ENCODE data around the gene ATG10.
"Not testable (repeated sequence)": the region's sequence is repeated elsewhere in the genome, so short reads cannot be mapped to it uniquely, and the experiment has no call there.

The ATG10 gene

DNA sequence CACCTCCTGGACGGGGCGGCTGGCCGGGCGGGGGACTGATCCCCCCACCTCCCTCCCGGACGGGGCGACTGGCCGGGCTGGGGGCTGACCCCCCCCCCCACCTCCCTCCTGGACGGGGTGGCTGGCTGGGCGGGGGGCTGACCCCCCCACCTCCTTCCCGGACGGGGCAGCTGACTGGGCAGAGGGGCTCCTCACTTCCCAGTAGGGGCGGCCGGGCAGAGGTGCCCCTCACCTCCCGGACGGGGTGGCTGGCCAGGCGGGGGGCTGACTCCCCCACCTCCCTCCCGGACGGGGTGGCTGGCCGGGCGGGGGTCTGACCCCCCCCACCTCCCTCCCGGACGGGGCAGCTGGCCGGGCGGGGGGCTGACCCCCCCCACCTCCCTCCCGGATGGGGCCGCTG, 11.3 kb downstream of the ATG10 start:
- not testable (repeated sequence) for DNase-seq

DNA sequence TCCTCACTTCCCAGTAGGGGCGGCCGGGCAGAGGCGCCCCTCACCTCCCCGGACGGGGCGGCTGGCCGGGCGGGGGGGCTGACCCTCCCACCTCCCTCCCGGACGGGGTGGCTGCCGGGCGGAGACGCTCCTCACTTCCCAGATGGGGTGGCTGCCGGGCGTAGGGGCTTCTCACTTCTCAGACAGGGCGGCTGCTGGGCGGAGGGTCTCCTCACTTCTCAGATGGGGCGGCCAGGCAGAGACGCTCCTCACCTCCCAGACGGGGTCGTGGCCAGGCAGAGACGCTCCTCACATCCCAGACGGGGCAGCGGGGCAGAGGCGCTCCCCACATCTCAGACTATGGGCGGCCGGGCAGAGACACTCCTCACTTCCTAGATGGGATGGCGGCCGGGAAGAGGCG, 11.7 kb downstream of the ATG10 start:
- not testable (repeated sequence) for DNase-seq

DNA sequence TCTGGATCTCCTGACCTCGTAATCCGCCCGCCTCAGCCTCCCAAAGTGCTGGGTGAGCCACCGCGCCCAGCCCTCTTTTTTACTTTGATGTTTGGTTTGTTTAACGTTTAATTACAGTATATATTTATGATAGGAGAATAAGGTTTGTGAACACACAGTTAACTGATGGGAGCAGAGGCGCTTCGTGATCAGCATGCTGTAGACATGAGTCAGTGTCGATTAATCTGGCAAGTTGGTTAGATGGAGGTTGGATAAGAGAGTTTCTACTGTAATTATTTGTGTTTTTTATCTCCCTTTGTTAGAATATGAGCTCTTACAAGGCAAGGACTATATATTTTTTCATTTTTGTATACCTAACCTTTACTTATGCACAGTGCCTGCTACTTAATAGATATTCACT, 14.3 kb downstream of the ATG10 start:
- no peak for DNase-seq

DNA sequence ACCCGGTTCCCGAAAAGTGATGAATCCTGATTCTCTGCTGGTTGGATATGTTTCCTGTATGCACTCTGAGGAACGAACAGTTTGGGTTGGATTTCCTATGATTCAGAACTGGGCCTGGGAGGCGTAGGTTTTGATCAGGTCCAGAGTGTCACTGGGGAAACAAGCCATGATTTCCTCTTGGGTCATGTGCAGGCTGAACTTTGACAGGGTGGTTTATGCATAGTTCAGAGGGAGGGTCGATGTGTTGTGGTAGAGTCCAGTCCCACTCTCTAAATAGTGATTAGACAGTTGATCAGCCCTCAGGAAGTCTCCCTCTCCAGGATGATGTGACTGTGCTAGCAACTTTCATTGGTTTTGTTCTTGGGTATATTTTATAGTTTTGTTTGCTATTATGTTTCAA, 17.4 kb downstream of the ATG10 start:
- no peak for DNase-seq

DNA sequence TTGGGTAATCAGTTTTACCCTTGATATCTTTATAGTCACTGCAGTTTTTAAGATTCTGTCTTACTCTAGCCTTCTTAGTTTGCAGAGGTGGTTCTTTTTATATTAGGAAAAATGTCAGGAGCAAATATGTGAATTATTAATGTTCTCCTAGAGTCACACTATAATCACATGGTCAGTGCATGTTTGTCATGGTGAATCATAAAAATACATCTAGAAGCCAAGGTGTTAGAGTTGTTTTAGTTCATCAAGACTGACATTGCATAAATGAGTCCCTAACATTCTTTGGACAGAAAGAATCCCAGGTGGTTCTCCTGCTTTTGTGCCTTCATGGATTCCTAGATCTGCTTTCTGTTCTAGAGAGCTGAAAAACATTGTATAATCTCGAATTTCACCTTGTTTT, 22.9 kb downstream of the ATG10 start:
- DNase-seq, result no peak

- no peak for DNase-seq
Observed at GRCh38 chr5:81995407-81995806, 23.6 kb downstream of the ATG10 start.

DNA sequence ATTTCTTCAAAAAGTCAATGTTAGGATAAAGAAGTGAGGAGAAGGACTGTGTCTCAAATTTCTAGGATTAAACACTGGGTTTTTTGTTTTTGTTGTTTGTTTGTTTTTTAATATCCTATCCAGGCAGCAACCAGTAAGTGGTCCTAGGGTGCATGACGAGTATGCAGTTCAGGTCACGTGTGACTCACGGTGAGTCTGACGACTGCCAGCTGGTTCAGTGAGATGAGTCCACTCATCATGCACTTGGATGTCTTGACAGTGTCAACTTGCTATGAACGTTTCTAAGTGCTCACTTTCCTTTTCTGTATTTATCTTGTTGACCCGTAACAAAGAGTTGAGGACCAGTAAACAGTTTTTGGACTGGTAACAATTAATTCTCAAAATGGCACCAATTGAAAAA, 32.7 kb downstream of the ATG10 start:
- no peak for DNase-seq

DNA sequence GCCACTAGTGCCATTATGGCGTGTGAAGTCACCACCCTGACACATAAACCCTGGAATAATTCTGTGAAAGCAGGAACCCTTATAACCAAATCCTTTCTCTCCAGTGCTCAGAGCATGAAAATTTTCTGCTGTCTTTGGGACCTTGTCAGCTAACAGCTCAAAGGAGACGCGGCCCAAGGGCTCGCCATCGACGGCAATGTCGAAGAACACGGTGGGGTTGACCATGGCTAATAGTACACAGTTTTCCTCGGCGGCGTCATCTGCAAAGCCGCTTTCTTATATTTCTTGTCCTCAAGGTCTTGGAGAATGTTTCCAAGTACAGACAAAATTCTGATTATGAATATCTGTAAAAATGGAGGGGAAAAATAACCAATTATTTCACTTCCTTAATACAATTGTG, 38.0 kb downstream of the ATG10 start:
- DNase-seq, result not testable (repeated sequence)

GRCh38 chr5:82010696-82011095, 38.9 kb downstream of the ATG10 start:
- DNase-seq, result no peak

DNA sequence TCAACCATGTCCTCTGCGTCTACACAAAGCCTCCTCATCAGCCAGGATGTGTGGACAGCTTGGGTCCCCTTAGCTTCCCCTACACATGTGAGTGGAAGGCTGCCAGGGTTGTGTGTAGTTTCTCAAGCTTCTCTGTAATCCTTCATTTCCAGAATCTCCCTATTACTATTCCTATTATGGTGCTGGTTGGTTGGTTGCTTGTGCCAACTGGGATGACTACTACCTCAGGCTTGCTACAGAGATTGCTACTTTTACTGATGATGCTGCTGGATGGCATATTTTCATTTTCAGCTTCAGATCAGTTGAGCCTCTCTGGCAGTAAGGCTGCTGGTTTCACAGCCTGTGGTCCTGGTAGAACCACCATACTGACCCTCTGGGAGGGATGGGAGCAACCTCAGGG, 39.9 kb downstream of the ATG10 start:
- DNase-seq, result no peak

- DNase-seq, result not testable (repeated sequence)
Observed at GRCh38 chr5:82014644-82015043, 42.8 kb downstream of the ATG10 start.

DNA sequence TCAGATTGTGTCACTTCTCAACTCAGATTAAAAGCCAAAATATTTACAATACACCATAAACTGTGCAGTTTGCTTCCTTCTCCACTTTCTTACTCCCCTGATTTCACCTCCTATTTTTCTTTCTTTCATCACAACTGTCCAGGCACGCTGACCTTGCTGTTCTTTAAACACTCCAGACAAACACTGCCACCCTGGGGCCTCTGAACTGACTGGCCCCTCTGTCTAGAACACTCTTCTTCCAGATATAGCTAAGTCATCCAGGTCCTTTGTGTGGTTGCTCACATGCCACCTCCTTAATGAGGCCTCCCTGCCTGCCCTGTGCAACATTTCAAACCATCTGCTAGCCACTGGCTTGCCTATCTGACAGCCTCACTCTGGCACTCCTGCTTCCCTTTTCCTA, 46.6 kb downstream of the ATG10 start:
- no peak for DNase-seq

- DNase-seq, result no peak
Observed at GRCh38 chr5:82019342-82020138, 47.7 kb downstream of the ATG10 start.

GRCh38 chr5:82022499-82022898, 50.7 kb downstream of the ATG10 start:
- no peak for DNase-seq

- DNase-seq, result no peak
Observed at GRCh38 chr5:82023644-82024043, 51.8 kb downstream of the ATG10 start.

DNA sequence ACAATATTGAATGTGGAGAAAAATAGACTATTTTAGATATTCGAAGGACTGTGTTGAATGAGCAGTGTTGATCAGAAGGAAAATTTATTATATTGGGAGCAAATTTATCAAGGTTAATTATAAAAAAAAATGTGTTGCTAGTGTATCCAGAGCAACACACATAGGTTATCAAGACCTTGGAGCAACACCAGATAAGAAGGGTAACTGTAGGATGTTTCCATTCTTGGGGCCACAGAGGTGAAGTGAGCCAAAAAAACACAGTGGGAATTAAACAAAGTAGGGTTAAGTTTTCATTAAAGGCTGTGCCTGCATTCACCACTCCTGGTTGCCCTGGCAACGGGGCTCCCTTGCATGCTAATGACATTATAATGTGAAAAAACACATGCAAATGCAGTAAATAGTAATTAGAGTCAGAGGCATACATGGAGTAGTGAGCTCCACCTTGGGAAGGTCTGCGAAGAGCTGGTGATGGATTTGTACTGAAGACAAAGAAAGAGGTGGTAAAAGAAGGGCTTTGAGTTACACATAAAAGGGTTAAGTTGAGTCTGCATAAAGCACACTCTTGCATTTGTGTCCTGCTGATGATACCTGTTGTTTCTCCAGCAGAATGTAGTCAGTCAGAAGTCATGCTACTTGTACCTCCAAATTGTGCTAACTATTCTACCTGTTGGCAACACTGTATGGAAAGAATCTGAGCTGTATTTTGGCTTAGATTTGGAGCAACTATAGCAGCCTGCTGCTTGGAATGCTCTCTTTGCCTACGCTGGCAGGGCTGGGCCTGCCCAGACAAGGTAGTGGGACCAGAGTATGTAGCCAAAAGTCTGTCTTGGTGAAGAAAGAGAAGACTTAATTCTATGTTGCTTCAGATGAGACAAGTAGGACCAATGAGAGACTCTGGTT, 59.6 kb downstream of the ATG10 start:
- no peak for DNase-seq

GRCh38 chr5:82042894-82043293, 71.1 kb downstream of the ATG10 start:
- DNase-seq, result not testable (repeated sequence)

DNA sequence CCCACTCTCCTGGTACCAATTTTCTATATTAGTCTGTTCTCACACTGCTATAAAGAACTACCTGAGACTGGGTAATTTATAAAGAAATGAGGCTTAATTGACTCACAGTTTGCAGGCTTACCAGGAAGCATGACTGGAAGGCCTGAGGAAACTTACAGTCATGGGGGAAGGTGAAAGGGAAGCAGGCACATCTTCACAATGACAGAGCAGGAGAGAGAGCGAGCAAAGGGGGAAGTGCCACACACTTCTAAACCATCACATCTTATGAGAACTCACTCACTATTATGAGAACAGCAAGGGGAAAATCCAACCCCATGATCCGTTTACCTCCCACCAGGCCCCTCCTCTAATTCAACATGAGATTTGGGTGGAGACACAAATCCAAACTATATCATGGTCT, 72.2 kb downstream of the ATG10 start:
- DNase-seq, result no peak

DNA sequence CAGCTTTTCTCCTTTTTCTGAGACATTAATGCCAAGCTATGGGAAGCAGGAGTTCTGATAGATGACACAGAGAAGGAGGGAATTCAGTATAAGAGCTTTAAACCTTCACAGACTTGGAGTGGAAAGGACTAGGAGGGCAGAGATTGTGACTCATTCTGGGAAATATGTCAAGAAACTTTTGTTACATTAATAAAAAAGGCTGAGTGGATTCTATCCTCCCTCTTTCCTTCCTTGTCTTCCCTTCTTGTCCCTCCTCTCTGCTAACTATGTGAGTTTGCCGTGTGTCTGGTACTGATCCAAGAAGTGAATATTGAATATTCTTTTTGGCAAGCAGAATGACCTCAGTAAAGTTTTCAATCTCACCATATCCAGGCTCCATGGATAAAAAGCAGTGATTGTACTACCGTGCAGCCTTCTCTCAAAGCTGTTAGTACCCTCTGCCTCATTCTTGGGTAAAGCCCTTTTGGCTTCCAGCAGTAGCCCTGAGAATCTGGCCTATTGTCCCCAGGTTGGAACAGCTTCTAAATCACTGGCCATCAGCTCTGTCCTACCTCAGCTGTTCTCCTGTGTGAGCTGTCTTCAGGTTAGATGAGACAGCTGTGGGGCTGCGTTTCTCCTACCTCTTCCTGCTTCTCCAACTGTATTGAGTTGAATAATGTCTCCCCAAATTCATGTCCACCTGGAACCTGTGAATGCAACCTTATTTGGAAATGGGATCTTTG, 73.9 kb downstream of the ATG10 start:
- DNase-seq, result no peak

- DNase-seq, result no peak
Observed at GRCh38 chr5:82046276-82046647, 74.4 kb downstream of the ATG10 start.

GRCh38 chr5:82050955-82051354, 79.1 kb downstream of the ATG10 start:
- DNase-seq, result no peak

GRCh38 chr5:82054004-82054710, 82.3 kb downstream of the ATG10 start:
- DNase-seq, result no peak

GRCh38 chr5:82057051-82057450, 85.2 kb downstream of the ATG10 start:
- no peak for DNase-seq

Measured in stimulated activated CD4-positive, alpha-beta T cell treated with anti-CD3 and anti-CD28 coated beads, Interleukin-2, amount 100 ng/mL, for 24 hours (primary cell).